ENCODE measurements around the gene SYNGR1.
"Not testable (repeated sequence)": the region's sequence is repeated elsewhere in the genome, so short reads cannot be mapped to it uniquely, and the experiment has no call there.

Gene SYNGR1

DNA sequence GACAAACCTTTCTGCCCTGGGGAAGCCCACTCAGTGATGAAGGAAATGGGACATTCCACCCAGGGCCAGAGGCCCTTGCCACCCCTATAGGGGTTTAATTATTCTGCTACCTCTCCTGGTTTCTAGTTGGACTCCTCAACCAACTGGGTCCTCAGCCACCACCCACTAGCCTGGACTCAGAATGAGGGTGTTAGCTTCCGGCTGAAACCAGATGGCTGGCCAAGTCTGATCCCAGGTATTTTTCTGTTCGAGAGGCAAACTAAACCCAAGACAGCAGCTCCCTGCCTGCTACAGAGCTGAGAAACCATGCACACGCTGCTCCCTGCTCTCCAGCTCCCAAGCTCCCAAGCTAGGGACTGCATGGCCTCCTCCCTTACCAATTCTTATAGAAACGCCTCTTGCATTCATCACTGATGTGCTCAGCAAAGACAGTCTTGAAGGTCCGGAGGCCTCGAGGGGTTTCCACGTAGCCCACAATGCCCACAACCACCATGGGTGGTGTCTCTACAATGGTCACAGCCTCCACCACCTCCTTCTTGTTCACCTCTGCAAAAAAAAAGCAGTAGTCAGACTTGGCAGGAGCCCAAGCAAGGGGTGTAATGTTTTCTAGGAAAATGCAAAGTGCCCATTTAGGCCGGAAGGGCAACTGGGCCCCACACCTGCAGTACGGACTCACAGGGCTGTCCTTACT is 32.6 kb upstream of the SYNGR1 start:
- FAIRE-seq, result no peak

DNA sequence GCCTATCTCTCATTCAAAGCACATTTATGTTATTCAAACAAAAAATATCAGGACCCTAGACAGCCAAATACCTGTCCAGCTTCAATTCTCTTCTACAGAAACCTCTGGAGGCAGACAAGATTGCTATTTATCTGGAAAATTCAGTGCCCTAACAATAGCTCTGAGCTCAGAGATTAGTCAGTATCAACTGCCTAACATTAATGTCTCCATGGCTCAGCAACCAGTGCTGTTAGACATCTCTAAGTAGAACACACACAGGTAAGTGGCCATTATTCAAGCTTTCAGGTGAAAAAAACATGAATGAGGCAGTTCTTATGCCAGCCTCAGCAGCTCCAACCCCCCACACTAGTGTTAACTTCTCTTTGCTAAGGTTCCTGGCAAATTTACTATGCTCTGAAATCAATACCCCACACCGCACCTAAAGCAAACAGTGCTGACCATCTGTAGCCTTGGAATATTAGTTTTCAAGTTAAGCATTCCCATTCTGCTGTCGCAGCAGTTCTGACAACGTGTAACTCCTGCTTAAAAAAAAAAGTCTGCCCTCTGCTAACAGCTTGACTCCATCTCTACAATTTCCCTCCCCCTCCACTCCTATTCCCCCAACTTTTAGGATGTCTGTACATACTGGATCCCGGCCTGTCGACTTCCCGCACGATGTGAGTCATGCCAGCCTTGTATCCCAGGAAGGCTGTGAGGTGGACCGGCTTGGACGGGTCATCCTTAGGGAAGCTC is 31.9 kb upstream of the SYNGR1 start:
- FAIRE-seq, result no peak

DNA sequence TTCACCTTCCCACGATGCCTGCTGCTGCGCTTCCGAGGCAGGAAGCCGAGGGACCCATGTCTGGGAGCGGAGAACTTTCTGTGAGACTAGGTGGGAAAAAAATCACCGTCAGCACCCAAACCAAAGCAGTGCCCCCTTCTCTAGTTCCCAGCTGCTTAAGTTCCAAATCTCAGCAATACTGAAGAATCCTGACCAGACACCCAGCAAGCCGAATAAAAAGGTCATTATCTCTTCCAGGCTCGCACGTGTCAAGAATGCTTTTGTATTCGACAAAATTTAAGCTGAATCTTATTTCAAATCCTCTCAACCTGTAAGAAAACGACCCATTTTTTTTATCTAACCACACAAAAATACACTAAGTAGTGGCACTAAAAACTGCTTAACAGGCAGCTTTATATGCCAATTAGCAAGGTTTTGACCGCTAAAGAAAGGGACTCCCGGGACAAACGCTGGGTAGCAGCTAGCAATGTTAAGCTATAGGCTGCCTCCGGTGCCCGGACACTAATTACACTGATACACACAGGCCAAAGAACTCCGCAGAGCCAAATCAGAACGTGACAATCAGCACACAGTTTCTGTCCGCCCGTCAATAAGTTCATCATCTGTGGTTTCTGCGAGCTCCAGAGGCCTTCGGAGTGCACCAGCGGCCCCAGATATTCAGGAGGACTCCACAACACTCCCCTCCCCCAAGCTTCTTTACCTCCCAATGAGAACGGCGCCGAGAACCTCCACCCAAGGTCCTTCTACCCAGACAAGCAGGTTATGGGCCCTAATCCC is 31.1 kb upstream of the SYNGR1 start:
- no peak for FAIRE-seq

DNA sequence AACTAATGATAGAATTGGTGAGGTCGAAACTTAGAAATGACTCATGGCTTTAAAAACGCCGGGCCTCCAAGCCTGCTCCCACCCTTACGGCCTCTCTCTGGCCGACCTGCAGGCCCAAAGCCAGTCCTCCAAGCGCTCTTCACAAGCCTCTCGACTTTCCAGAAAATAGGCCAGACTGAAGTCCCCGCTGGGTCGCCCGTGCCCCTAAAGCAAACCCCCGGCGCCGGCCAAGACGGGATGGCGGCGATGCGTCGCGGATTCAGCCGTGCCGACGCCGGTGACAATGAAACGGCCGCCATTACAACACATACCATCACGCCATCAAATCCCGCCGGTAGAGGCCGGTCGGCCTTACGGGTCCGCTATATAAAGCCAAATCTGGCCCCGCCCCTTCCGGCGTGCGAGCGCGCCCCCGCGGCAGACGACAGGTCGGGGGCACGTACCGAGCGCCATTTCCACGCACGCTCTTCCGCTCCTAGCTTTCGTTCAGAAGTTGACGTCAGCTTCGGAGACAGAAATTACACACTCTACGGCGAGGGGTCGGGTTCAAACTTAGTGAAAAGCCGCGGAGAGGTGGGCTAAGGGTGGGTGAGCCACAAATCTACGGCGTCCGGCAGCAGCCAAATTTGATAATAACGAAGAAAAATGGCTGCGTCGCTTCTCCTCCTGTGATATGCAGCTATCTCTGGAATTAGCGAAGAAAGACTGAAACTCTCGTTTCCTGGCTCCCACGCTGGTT is 30.3 kb upstream of the SYNGR1 start, which contains the start of gene RPL3:
RPL3 (minus strand) TSS at position 340 of the 739 bp plus-strand sequence; CDS start at position 314, 26 bp downstream.
- FAIRE-seq, result no peak

DNA sequence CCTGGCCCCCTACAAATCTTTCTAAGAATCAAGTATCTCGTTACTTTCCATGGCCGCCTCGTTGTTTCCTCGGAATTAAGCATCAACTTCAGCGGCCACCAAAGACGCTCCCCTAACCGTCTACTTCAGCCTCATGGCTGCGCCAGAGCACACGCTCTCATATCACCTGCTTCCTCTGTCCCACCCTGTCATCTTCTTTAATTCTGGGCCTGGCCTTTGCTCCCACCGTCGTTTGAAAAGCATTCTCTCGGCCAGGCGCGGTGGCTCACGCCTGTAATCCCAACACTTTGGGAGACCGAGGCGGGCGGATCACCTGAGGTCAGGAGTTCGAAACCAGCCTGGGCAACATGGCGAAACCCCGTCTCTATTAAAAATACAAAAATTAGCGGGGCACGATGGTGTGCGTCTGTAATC is 29.2 kb upstream of the SYNGR1 start:
- not testable (repeated sequence) for FAIRE-seq

DNA sequence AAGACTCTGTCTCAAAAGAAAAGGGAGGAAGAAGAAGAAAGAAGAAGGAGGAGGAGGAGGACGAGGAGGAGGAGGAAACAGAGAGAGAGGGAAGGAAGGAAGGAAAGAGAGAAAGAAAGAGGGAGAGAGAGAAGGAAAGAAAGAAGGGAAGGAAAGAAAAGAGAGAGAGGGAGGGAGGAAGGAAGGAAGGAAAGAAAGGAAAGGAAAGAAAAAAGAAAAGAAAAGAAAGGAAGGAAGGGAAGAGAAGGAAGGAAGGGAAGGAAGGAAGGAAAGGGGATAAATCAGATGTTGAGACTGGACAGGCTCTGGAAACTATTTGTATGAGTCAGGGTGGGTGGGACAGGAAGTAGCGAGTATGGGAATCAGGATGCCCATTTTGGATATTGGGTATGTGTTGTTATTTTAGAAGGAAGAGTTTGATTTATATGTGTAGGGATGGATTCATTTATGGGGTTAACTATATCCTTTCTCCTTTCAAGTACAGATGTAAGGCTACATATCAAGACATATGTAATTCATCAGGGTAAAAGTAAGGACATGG is 24.3 kb upstream of the SYNGR1 start:
- no peak for FAIRE-seq

DNA sequence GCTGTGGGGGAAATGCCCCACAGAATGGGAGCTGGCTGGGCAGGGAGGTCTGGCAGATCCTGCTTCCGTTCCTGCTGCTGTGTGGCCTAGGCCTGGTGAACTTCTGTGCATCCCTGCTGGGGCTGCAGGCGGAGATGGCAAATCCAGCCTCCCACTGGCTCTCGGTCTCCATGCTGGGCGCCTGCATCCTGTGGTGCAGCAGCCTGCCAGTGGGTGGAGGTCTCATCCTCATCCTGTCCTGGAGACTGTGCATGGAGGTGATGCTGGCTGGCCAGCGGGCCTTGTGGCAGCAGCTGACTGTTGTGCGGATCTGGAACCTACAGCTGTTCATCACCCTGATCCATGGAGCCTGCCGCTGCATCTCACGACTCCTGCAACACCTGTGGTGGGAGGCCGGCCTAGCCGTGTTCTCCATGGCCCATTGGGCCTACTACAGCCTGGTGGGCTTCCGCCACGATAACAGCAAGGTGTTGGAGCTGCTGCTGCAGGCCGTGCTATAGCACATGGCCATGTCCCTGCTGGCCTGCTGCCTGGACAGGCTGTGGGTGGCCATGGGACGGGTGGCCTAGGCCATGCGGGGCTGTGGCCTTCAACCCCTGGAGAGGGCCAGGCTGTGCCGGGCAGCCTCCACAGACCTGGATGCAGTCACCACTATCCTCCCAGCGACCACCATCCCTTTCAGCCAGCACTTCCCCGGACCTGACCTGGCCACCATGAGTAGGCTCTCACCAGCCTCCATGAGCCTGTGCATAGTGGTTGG is 21.6 kb upstream of the SYNGR1 start:
- FAIRE-seq, result no peak

DNA sequence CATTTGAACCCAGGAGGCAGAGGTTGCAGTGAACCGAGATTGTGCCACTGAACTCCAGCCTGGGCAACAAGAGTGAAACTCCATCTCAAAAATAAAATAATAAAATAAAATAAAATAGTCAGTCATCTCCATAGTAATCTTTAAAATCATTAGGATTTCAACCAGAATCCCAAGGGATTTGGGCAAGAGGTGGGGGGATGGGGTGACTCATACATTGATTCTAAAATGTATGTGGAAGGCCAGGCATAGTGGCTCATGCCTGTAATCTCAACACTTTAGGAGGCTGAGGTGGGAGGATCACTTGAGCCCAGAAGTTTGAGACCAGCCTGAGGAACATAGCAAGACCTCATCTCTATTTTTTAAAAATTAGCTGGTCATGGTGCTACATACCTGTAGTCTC is 19.2 kb upstream of the SYNGR1 start:
- not testable (repeated sequence) for FAIRE-seq

DNA sequence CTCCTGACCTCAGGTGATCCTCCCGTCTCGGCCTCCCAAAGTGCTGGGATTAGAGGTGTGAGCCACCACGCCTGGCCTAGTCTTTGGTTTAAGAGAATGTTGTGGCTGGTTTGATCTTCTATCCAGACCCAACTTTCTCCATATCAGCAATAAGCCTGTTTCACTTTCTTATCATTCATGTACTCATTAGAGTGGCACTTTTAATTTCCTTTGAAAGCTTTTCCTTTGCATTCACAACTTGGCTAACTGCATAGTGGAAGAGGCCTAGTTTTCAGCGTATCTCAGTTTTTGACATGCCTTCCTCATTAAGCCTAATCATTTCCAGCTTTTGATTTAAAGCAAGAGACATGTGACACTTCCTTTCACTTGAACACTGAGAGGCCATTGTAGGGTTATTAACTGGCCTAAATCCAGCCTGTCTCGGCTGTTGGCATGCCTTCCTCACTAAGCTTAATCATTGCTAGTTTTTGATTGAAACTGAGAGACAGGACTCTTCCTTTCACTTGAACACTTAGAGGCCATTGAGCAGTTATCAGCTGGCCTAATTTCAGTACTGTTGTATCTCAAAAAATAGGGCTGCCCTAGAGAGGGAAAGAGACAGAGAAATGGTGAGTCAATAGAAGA is 17.2 kb upstream of the SYNGR1 start:
- FAIRE-seq, result no peak

DNA sequence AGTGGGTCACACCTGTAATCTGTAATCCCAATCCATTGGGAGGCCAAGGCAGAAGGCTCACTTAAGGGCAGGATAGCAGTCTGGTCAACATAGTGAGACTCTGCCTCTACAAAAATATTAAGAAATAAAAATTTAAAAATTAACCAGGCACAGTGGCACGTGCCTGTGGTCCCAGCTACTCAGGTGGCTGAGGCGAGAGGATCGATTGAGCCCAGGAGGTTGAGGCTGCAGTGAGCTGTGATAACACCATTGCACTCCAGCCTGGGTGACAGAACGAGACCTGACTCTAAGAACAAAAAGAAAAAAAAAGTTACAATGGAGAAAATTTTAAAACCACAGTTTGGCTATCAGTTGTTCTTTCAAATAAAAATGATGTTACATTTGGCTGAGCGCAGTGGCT is 13.4 kb upstream of the SYNGR1 start:
- FAIRE-seq, result no peak

DNA sequence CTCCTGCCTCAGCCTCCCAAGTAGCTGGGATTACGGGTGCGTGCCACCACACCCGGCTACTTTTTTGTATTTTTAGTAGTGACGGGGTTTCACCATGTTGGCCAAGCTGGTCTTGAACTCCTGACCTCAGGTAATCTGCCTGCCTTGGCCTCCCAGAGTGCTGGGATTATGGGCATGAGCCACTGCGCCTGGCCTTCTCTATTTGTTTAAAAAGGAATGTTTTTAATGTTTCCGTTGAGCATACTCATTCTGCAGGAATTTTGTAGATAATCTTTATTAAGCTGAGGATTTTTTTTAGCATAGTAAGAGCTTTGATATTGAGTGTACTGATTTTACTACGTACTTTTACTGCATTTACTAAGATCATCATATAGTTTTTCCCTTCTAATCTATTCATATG is 10.0 kb upstream of the SYNGR1 start:
- FAIRE-seq, result not testable (repeated sequence)

DNA sequence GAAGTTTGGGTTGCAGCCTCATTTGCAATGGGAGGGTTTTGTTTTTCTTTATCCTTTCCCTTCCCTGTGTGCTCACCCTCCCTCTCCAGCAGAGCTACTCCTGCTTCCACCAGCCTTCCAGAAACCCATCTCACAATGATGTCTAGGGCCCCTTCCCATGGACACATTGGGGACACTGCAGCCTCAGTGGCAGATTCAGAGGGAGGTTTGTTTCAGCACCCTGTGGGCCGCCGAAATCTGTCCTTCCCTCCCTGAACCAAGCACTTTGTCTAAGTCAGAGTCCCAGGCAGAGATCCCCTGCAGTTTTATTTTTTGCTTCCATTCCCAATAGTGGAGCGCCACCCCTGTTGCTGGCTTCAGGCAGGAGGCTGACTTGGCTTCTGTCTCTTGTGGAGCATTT is 8.6 kb upstream of the SYNGR1 start:
- FAIRE-seq, result no peak

DNA sequence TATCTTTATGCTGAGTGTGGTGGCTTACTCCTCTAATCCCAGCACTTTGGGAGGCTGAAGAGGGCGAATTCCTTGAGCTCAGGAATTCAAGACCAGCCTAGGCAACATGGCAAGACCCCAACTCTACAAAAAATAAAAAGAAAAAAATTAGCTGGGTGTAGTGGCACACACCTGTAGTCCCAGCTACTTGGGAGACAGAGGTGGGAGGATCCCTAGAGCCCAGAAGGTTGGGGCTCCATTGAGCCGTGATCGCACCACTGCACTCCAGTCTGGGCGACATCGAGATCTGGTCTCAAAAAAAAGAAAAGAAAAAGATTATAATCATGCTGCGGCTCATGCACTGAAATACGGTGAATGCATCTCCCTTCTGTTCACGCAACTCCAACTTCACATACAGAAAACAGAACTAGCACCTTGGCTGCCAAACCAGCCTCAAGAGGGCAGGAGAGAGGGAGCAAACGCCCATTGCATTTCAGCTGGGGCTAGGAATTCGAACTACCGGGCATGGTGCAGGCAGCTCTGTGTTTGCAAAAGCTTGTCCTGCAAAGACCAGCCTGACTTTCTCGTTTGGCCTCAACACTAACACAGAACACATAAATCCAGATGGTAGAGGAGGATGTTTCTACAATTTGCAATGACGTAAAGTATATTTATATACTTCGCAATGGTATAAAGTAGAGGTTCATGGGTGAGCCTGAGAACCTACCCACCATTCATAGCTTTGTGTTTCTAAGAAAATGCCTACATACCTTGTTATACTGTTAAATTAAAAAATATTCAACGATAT is 6.3 kb upstream of the SYNGR1 start:
- no peak for FAIRE-seq

DNA sequence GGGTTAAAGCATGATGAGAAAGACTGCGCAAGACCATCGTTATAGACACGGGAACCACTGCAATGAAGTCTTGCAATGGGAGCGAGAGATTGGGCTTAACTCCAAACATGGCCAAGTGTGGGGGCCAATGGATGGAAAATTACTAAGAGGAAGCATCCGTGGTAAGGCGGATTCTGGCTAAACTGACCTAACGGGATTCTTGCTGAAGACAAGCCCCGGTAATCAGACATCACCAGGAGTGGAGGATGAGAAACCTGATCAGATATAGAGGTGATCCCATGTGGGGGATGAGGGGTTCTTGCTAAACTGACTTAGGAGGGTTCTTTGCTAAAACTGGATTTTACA is 5.8 kb upstream of the SYNGR1 start:
- no peak for FAIRE-seq

DNA sequence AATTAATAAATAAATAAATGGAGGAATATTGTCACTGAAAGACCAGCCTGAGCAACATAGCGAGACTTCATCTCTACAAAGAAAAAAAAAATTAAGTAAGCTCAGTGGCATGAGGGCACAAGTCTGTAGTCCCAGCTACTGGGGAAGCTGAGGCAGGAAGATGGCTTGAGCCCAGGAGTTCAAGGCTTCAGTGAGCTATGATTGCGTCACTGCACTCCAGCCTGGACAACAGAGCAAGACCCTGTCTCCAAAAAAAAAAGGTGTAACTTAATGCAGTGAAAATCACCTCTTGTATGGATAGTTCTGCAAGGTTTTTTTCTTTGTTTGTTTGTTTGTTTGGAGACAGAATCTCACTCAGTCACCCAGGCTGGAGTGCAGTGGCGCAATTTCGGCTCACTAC is 4.6 kb upstream of the SYNGR1 start:
- FAIRE-seq, result no peak

DNA sequence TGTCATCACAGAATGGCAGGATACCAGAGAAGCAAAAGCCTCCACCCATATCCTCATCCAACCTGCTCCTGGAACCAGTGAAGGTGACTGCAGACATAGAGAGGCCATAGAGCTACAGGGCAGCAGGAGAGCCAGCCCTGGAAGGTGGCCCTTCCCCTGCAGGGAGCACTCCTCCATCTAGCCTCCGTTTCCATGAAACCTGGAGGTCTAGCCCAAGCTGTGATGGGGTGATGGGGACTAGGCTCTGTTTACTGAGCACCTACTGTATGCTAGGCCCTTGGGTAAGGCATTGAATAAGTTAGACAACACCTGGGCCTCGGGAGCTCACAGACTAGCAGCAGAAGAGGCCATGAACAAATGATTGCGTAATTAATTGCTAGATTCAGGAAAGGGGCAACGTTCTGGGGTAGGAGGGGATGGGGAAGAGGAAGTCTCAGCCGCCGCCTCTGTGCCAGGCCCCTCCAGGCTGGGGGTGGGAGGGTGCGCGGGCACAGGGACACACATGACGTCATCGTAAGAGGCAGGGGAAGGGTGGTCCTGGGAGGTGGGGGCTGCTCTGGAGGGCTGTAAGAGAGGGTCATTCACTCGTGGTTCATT is 784 bp upstream of the SYNGR1 start:
- no peak for FAIRE-seq

DNA sequence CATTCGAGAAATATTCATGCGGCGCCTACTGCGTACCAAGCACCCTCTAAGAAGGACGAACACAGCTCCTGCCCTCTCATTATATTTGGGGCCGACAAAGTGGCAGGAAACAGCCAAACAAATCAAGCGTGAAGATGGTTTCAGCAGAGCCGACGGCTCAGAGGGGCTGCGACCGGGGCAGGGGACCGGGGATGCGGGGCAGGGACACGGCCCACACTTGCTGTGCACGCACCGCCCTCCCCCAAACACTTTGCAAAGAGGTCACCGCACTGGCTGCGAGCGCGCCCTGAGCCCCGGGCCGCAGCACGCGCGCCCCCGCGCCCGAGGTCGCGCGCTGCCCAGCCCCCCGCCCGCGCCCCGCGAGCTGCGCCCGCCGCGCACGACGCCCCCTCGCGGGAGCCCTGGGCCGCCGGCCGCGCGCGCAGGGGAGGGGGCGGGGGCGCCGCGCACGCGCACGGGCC is 255 bp upstream of the SYNGR1 start:
- FAIRE-seq, result no peak

DNA sequence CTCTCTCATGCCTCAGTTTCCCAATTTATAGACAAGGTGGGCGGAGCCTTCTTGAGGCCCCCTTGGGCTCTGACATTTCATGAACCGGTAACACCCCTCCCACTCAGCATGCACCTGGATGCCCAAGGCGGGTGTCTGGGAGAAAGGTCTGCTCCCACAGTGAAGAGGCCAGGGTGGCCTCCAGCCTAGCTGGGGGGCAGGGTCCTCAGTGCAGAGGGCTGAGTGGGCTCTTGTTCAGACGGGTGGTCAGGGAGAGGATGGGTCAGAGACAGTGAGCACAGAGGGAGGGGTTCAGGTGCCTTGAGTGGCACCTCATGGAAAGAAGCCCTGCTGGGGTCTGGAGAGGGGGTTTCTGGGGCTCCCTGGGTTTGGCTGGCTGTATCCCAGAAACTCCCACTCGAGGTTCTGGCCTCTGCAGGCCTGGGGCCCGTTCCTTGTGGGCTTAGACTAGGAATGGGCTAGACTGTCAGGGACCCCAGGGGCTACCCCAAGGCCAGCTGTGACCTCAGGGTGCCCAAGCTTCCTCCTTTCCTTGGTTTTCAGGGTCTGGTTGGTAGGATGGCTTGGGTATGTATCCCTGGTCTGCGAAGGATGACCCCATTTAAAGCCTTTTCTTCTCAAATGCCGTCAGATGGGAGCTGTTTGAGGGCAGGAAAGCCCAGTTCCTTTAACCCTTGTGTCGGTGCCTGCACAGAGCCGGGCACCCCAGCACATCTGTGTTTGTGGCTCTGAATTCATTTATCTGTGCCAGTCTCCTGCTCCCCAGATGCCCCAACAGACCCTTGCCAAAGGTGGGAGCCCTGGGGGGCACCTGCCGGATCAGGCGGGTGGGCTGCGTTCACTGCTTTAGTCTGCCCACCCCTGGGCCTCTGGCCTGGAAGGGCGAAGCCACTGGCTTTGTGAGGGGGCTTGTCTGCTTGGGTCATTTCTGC is 1.2 kb downstream of the SYNGR1 start:
- FAIRE-seq, result no peak

DNA sequence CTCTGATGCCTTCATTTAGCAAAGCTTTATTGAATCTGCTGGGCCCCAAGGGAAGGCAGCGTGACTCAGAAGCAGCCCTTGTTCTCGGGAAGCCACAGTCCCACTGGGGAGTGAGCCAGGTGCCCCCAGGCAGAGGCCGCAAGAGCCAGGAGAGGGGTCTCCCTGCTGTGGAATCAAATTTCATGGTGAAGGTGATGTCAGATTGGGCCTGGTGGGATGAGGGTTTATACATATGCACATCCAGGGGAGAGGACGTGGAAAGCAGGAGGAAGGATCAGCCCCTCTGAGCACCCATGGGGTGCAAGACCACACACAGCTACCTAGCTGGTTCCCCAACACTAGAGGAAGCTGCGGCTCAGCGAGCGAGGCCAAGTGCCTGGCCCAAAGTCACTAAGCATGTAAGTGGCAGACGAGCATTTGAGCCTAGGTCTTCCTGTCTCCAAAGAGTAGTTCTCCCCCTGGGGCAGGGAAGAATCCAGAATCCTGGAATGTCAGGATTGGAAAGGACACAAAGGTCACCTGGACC is 2.0 kb downstream of the SYNGR1 start:
- no peak for FAIRE-seq

Data from colon (tissue), 2 donors.